Choroid plexus epithelial cell (primary cell): Measurements from ENCODE around the gene CHSY3.
"Not testable (repeated sequence)": the region's sequence is repeated elsewhere in the genome, so short reads cannot be mapped to it uniquely, and the experiment has no call there.

Source experiments
- DNase-seq: peaks from one replicate; pipeline ENCODE4 v3.0.0-alpha.2; 2010; ENCODE audit warnings: low read depth
- H3K4me3 ChIP-seq: 2 replicates; pipeline ENCODE4 v1.5.1; 2011; ENCODE audit warnings: low read depth, mild to moderate bottlenecking, control low read depth, low read length, moderate library complexity
- CTCF ChIP-seq: conservative IDR thresholded peaks from 2 replicates; pipeline ENCODE4 v1.5.1; 2011; ENCODE audit warnings: low read depth, mild to moderate bottlenecking, control low read depth, inconsistent platforms, low read length, moderate library complexity

Gene CHSY3

GRCh38 chr5:130183115-130183514 lies 278.9 kb downstream of the CHSY3 start:
- no peak for TF ChIP-seq CTCF
- no peak overlapping the region for H3K4me3 ChIP-seq
- DNase-seq = no peak

- TF ChIP-seq CTCF = no peak
- no peak overlapping the region for H3K4me3 ChIP-seq
- DNase-seq = no peak
Observed at GRCh38 chr5:130189961-130190360, 285.7 kb downstream of the CHSY3 start.

GRCh38 chr5:130198927-130199326 lies 294.7 kb downstream of the CHSY3 start:
- no peak overlapping the region for H3K4me3 ChIP-seq
- TF ChIP-seq CTCF = peak; percentile 71
- peak; percentile 73 for DNase-seq

- H3K4me3 ChIP-seq = no peak overlapping the region
- peak; percentile 4 for DNase-seq
- no peak for TF ChIP-seq CTCF
Observed at GRCh38 chr5:130206686-130207085, 302.4 kb downstream of the CHSY3 start.

- no peak for TF ChIP-seq CTCF
- DNase-seq = peak; percentile 27
- H3K4me3 ChIP-seq = no peak overlapping the region
Observed at GRCh38 chr5:130213607-130214006, 309.3 kb downstream of the CHSY3 start.

- no peak overlapping the region for H3K4me3 ChIP-seq
- no peak for TF ChIP-seq CTCF
- no peak for DNase-seq
Observed at GRCh38 chr5:130216286-130216685, 312.0 kb downstream of the CHSY3 start.

GRCh38 chr5:130222573-130222972 lies 318.3 kb downstream of the CHSY3 start:
- no peak for TF ChIP-seq CTCF
- H3K4me3 ChIP-seq = no peak overlapping the region
- DNase-seq = peak; percentile 80

GRCh38 chr5:130226556-130226955 lies 322.3 kb downstream of the CHSY3 start:
- H3K4me3 ChIP-seq, DNase-seq: not testable (repeated sequence)
